SK-N-MC (cell line): ENCODE results near the gene GEMIN5.

Experiments
- EZH2 ChIP-seq: fragments of 200-600 bp; sonication (generic); IDR thresholded peaks from one replicate; pipeline ENCODE4 v1.6.1; 2017; ENCODE audit warnings: antibody characterized with exemption
- FOXP2 ChIP-seq: optimal IDR thresholded peaks from 2 replicates; pipeline ENCODE3; 2011; ENCODE audit warnings: mild to moderate bottlenecking, moderate library complexity; ENCODE audit not compliant: insufficient read depth; ENCODE audit errors: extremely low read length, control extremely low read depth

DNA sequence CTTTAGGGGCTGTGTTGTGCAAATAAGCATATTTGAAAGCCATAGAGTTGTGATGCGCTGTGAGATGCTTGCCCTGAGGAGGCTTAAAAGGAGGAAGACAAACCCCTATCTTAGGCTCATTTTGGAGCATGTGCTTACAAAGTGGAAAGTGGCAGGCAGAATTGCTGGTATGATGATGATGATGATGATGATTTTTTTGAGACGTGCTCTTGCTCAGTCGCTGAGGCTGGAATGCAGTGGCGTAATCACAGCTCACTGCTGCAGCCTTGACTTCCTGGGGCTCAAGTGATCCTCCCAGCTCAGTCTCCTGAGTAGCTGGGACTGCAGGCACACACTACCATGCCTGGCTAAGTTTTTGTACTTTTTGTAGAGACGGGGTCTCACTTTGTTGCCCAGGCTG, 77.9 kb downstream of the GEMIN5 start:
- TF ChIP-seq EZH2, result no peak
- no peak for TF ChIP-seq FOXP2
